Fibroblast of villous mesenchyme (primary cell): ENCODE data around the gene LRPAP1. TPM values are rescaled to one million over a fixed set of nuclear protein-coding genes. Genes with fewer than 3 reads are reported as not detected.

Experiments
- DNase-seq: peaks from one replicate; pipeline ENCODE4 v3.0.0-alpha.2; 2010; ENCODE audit warnings: low read depth
- H3K4me3 ChIP-seq: 2 replicates; pipeline ENCODE4 v1.5.1; 2011; ENCODE audit warnings: low read depth, mild to moderate bottlenecking, low read length
- CTCF ChIP-seq: IDR thresholded peaks from 2 replicates; pipeline ENCODE4 v1.5.1; 2012; ENCODE audit warnings: low read depth, mild to moderate bottlenecking, low read length; ENCODE audit not compliant: insufficient read depth
- total RNA-seq: library from RNA; depleted of rRNA; stranded (reverse); fragments of >200 nt; gene quantifications from 2 replicates; pipeline ENCODE4 v1.2.3, GENCODE V29; 2012

Gene LRPAP1
- total RNA-seq, 1 donor = 21.2 TPM

- DNase-seq = no peak
- TF ChIP-seq CTCF = no peak
- H3K4me3 ChIP-seq = no peak overlapping the region
These were observed 45.4 kb downstream of the LRPAP1 start for GRCh38 chr4:3486541-3487540.

GRCh38 chr4:3485886-3486540 lies 46.2 kb downstream of the LRPAP1 start:
- no peak for DNase-seq
- H3K4me3 ChIP-seq = no peak overlapping the region
- no peak for TF ChIP-seq CTCF

GRCh38 chr4:3485011-3485791 lies 47.0 kb downstream of the LRPAP1 start:
- TF ChIP-seq CTCF = no peak
- DNase-seq = no peak
- no peak overlapping the region for H3K4me3 ChIP-seq

GRCh38 chr4:3484057-3484973 lies 47.9 kb downstream of the LRPAP1 start:
- H3K4me3 ChIP-seq = no peak overlapping the region
- DNase-seq = no peak

GRCh38 chr4:3483471-3483921 lies 48.7 kb downstream of the LRPAP1 start:
- TF ChIP-seq CTCF = no peak
- DNase-seq = peak; percentile 56
- H3K4me3 ChIP-seq = no peak overlapping the region

More at GRCh38 chr4:3484057-3484973, 47.9 kb downstream of the LRPAP1 start:
- TF ChIP-seq CTCF = no peak

- TF ChIP-seq CTCF = no peak
- no peak for DNase-seq
These were observed 49.5 kb downstream of the LRPAP1 start for GRCh38 chr4:3482707-3483106.

More at GRCh38 chr4:3482707-3483106, 49.5 kb downstream of the LRPAP1 start:
- H3K4me3 ChIP-seq = no peak overlapping the region
